Mesendoderm (in vitro differentiated cells): ENCODE results near the gene HEPN1.
"Not testable (repeated sequence)": the region's sequence is repeated elsewhere in the genome, so short reads cannot be mapped to it uniquely, and the experiment has no call there.

Experiments
- DNase-seq: peaks from one replicate; pipeline ENCODE4 v3.0.0; 2013
- H2AK5ac ChIP-seq: 2 replicates; pipeline ENCODE4 v1.6.1; 2013; ENCODE audit warnings: low read length, inconsistent platforms
- H2BK120ac ChIP-seq: 2 replicates; pipeline ENCODE4 v1.6.1; 2013; ENCODE audit warnings: low read depth, mild to moderate bottlenecking, low read length, moderate library complexity, mixed read lengths
- H2BK15ac ChIP-seq: replicated peaks from 2 replicates; pipeline ENCODE4 v1.6.1; 2013; ENCODE audit warnings: low read depth, mild to moderate bottlenecking, moderate library complexity
- H2BK5ac ChIP-seq: 2 replicates; pipeline ENCODE4 v1.6.1; 2013; ENCODE audit warnings: low read length, inconsistent platforms
- H3K18ac ChIP-seq: 2 replicates; pipeline ENCODE4 v1.6.1; 2013; ENCODE audit warnings: mild to moderate bottlenecking, low read length, mixed read lengths
- H3K23ac ChIP-seq: one replicate; pipeline ENCODE4 v1.6.1; 2013; ENCODE audit warnings: low read length
- H3K27ac ChIP-seq: 2 replicates; pipeline ENCODE4 v1.5.1; 2013; ENCODE audit warnings: low read depth, mild to moderate bottlenecking, inconsistent platforms, low read length, moderate library complexity
- H3K27me3 ChIP-seq: 2 replicates; pipeline ENCODE4 v1.6.1; 2013; ENCODE audit warnings: low read length, control low read depth, mild to moderate bottlenecking, inconsistent platforms; ENCODE audit not compliant: insufficient read depth, poor library complexity
- H3K36me3 ChIP-seq: 2 replicates; pipeline ENCODE4 v1.6.1; 2013; ENCODE audit warnings: low read length, inconsistent platforms; ENCODE audit not compliant: control insufficient read depth, insufficient read depth
- H3K4ac ChIP-seq: one replicate; pipeline ENCODE4 v1.6.1; 2013; ENCODE audit warnings: low read depth, mild to moderate bottlenecking, low read length, moderate library complexity
- H3K4me1 ChIP-seq: 2 replicates; pipeline ENCODE4 v1.6.1; 2013; ENCODE audit warnings: low read depth, low read length, inconsistent platforms; ENCODE audit not compliant: control insufficient read depth
- H3K4me2 ChIP-seq: 2 replicates; pipeline ENCODE4 v1.6.1; 2013; ENCODE audit warnings: low read length
- H3K4me3 ChIP-seq: 2 replicates; pipeline ENCODE4 v1.5.1; 2013; ENCODE audit warnings: mild to moderate bottlenecking, low read length
- H3K56ac ChIP-seq: one replicate; pipeline ENCODE4 v1.6.1; 2013; ENCODE audit warnings: low read length
- H3K79me1 ChIP-seq: 2 replicates; pipeline ENCODE4 v1.6.1; 2013; ENCODE audit warnings: low read length, inconsistent platforms
- H3K79me2 ChIP-seq: 2 replicates; pipeline ENCODE4 v1.6.1; 2013; ENCODE audit warnings: mild to moderate bottlenecking, low read length; ENCODE audit not compliant: control insufficient read depth, insufficient read depth
- H3K9ac ChIP-seq: 2 replicates; pipeline ENCODE4 v1.6.1; 2013; ENCODE audit warnings: low read length, inconsistent platforms
- H4K5ac ChIP-seq: one replicate; pipeline ENCODE4 v1.6.1; 2013; ENCODE audit warnings: low read length
- H4K8ac ChIP-seq: one replicate; pipeline ENCODE4 v1.6.1; 2013; ENCODE audit warnings: low read depth, mild to moderate bottlenecking, control low read depth, low read length, moderate library complexity
- WGBS: extraction: QIAGEN DNeasy Blood & Tissue Kit; methylation state at CpG from one replicate; pipeline ENCODE4 v1.1.7; 2013; ENCODE audit warnings: low lambda C conversion rate, missing lambda C conversion rate; ENCODE audit not compliant: insufficient coverage; ENCODE audit errors: extremely low coverage; 5-methylcytosine and 5-hydroxymethylcytosine counted together

HEPN1 gene

DNA sequence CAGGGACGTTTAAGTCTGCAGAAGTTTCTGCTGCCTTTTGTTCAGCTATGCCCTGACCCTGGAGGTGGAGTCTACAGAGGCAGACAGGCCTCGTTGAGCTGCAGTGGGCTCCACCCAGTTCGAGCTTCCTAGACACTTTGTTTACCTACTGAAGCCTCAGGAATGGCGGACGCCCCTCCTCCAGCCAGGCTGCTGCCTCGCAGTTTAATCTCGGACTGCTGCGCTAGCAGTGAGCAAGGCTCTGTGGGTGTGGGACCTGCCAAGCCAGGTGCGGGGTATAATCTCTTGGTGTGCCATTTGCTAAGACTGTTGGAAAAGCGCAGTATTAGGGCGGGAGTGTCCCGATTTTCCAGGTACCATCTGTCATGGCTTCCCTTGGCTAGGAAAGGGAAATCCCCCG, 49.1 kb downstream of the HEPN1 start:
- no CpG with 5 or more reads among the region's 13 CpGs for WGBS
- not testable (repeated sequence) for H2BK15ac ChIP-seq, H3K4ac ChIP-seq, H3K4me2 ChIP-seq, H4K8ac ChIP-seq, H3K27ac ChIP-seq, H3K36me3 ChIP-seq, H3K23ac ChIP-seq, H3K18ac ChIP-seq, H3K4me1 ChIP-seq, H3K79me2 ChIP-seq, H4K5ac ChIP-seq, H2BK120ac ChIP-seq, H3K27me3 ChIP-seq, DNase-seq, H2BK5ac ChIP-seq, H2AK5ac ChIP-seq, H3K4me3 ChIP-seq, H3K79me1 ChIP-seq, H3K9ac ChIP-seq, H3K56ac ChIP-seq
